K562 (cell line): ENCODE results near the gene ADGRD1.

ENCODE experiments used
- GABPA ChIP-seq: fragments of 200-800 bp; sonication (Bioruptor generic); conservative IDR thresholded peaks from 2 replicates; pipeline ENCODE4 v1.6.1; 2016; ENCODE audit warnings: low read depth, missing genetic modification characterization, missing compliant biosample characterization
- MXD1 ChIP-seq: fragments of 250-450 bp; sonication (Bioruptor Pico); IDR thresholded peaks from 2 replicates; pipeline ENCODE4 v1.8.0; 2021; ENCODE audit warnings: borderline replicate concordance, mild to moderate bottlenecking, moderate library complexity; ENCODE audit not compliant: poor library complexity, severe bottlenecking
- MXI1 ChIP-seq: IDR thresholded peaks from 2 replicates; pipeline ENCODE4 v1.6.1; 2011; ENCODE audit warnings: low read depth, mild to moderate bottlenecking, improper control_type of control experiment, low read length
- PCBP2 ChIP-seq: fragments of 200-400 bp; formaldehyde crosslinking; IDR thresholded peaks from 2 replicates; pipeline ENCODE4 v1.6.1; 2018; ENCODE audit warnings: low read length, low read depth, mild to moderate bottlenecking, moderate library complexity; ENCODE audit not compliant: poor library complexity, severe bottlenecking
- RBM34 ChIP-seq: fragments of 200-400 bp; formaldehyde crosslinking; IDR thresholded peaks from 2 replicates; pipeline ENCODE4 v1.6.1; 2018; ENCODE audit warnings: low read length, borderline replicate concordance; ENCODE audit not compliant: insufficient read depth
- RBM39 ChIP-seq: fragments of 200-400 bp; formaldehyde crosslinking; optimal IDR thresholded peaks from 2 replicates; pipeline ENCODE3; 2018; ENCODE audit warnings: low read depth, low read length
- ZBTB33 ChIP-seq: sonication (generic); formaldehyde crosslinking; IDR thresholded peaks from 2 replicates; pipeline ENCODE4 v1.8.1; 2023; ENCODE audit warnings: mild to moderate bottlenecking, missing genetic modification reagents
- TF ChIP-seq, protein P1 (sequence below), 2 experiments: fragments of 450-650 bp in 1 of 2; IDR thresholded peaks; 2 replicates each; pipeline ENCODE4 v1.6.1; 2011 to 2017; ENCODE audit warnings: low read depth in 2 of 2, antibody characterized with exemption in 1 of 2, borderline replicate concordance in 1 of 2, low read length in 1 of 2, mild to moderate bottlenecking in 1 of 2, mixed read lengths in 1 of 2; ENCODE audit not compliant: control insufficient read depth in 1 of 2
- TF ChIP-seq, protein P2 (sequence below), 2 experiments: fragments of 450-650 bp; IDR thresholded peaks; 2 replicates each; pipeline ENCODE4 v1.6.1; 2016
- TF ChIP-seq, protein P3 (sequence below): fragments of 250-450 bp; sonication (Bioruptor Pico); IDR thresholded peaks from 2 replicates; pipeline ENCODE4 v1.8.0; 2021; ENCODE audit warnings: mild to moderate bottlenecking, moderate library complexity

DNA sequence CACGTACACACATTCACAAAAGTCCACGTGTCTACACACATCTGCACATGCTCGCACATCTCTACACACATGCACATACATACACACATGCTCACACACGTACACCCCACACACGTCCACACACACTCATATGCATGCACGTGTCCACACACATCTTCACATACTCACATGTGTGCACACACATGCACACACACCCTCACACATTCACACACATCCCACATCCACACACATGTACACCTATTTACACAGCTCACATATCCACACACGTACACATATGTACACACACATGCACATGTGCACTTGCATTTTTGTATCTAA is 3.6 kb downstream of the ADGRD1 start:
- TF ChIP-seq RBM39 (no peak), RBM34 (no peak), PCBP2 (no peak), ZBTB33 (no peak), MXD1 (CRISPR knock-in tag) (no peak), GABPA (tag) (no peak), MXI1 (no peak)
- TF ChIP-seq, protein P1, sequence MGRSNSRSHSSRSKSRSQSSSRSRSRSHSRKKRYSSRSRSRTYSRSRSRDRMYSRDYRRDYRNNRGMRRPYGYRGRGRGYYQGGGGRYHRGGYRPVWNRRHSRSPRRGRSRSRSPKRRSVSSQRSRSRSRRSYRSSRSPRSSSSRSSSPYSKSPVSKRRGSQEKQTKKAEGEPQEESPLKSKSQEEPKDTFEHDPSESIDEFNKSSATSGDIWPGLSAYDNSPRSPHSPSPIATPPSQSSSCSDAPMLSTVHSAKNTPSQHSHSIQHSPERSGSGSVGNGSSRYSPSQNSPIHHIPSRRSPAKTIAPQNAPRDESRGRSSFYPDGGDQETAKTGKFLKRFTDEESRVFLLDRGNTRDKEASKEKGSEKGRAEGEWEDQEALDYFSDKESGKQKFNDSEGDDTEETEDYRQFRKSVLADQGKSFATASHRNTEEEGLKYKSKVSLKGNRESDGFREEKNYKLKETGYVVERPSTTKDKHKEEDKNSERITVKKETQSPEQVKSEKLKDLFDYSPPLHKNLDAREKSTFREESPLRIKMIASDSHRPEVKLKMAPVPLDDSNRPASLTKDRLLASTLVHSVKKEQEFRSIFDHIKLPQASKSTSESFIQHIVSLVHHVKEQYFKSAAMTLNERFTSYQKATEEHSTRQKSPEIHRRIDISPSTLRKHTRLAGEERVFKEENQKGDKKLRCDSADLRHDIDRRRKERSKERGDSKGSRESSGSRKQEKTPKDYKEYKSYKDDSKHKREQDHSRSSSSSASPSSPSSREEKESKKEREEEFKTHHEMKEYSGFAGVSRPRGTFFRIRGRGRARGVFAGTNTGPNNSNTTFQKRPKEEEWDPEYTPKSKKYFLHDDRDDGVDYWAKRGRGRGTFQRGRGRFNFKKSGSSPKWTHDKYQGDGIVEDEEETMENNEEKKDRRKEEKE (IDR thresholded peaks at IDR 0.05; ENCODE audit: borderline replicate concordance in 1 of 2, control insufficient read depth in 1 of 2, low read depth in 2 of 2, low read length in 1 of 2) = no peak
- TF ChIP-seq, protein P2, sequence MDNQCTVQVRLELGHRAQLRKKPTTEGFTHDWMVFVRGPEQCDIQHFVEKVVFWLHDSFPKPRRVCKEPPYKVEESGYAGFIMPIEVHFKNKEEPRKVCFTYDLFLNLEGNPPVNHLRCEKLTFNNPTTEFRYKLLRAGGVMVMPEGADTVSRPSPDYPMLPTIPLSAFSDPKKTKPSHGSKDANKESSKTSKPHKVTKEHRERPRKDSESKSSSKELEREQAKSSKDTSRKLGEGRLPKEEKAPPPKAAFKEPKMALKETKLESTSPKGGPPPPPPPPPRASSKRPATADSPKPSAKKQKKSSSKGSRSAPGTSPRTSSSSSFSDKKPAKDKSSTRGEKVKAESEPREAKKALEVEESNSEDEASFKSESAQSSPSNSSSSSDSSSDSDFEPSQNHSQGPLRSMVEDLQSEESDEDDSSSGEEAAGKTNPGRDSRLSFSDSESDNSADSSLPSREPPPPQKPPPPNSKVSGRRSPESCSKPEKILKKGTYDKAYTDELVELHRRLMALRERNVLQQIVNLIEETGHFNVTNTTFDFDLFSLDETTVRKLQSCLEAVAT (IDR thresholded peaks at IDR 0.05) = no peak
- TF ChIP-seq, protein P3, sequence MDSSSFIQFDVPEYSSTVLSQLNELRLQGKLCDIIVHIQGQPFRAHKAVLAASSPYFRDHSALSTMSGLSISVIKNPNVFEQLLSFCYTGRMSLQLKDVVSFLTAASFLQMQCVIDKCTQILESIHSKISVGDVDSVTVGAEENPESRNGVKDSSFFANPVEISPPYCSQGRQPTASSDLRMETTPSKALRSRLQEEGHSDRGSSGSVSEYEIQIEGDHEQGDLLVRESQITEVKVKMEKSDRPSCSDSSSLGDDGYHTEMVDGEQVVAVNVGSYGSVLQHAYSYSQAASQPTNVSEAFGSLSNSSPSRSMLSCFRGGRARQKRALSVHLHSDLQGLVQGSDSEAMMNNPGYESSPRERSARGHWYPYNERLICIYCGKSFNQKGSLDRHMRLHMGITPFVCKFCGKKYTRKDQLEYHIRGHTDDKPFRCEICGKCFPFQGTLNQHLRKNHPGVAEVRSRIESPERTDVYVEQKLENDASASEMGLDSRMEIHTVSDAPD (CRISPR knock-in tag) = no peak
